PC-3 (cell line): ENCODE results near the gene MYL9. TPM values are rescaled to one million over a fixed set of nuclear protein-coding genes. Genes with fewer than 3 reads are reported as not detected.

Source experiments
- ATAC-seq: fragments of 200-7000 bp; cut with Tn5 transposase; 2 replicates; pipeline ENCODE4 v1.9.1; 2020; ENCODE audit warnings: mild to moderate bottlenecking, moderate library complexity
- BruUV-seq: library from RNA; stranded (reverse); fragments of 400-500 nt; replicated peaks from 2 replicates; lab custom pipeline; 2021; lab: Mats Ljungman, UMichigan
- CTCF ChIA-PET: fragments of 300-600 bp; sonication (Branson Sonifier 250); formaldehyde crosslinking; loops from one replicate; lab custom pipeline; 2022; ENCODE audit warnings: antibody characterized with exemption; lab: Charles Lee
- POLR2A ChIA-PET: fragments of 300-600 bp; sonication (Branson Sonifier 250); formaldehyde crosslinking; loops from one replicate; lab custom pipeline; 2022; ENCODE audit warnings: antibody characterized with exemption; ENCODE audit not compliant: unreplicated experiment; lab: Charles Lee
- DNase-seq: peaks from one replicate; pipeline ENCODE4 v3.0.0-alpha.2; 2015
- H2AFZ ChIP-seq: fragments of 300-600 bp; sonication (generic); 2 replicates; pipeline ENCODE4 v1.6.0; 2016; ENCODE audit warnings: antibody characterized with exemption, low read length
- H3F3A ChIP-seq: fragments of 300-600 bp; sonication (generic); one replicate; pipeline ENCODE4 v1.6.0; 2017; ENCODE audit warnings: antibody characterized with exemption, low read length, control low read depth, mild to moderate bottlenecking; ENCODE audit not compliant: unreplicated experiment
- H3K27ac ChIP-seq: fragments of 300-600 bp; sonication (generic); 2 replicates; pipeline ENCODE4 v1.5.1; 2016; ENCODE audit warnings: mild to moderate bottlenecking, low read length
- H3K27me3 ChIP-seq: fragments of 300-600 bp; sonication (generic); 2 replicates; pipeline ENCODE4 v1.6.1; 2016; ENCODE audit warnings: low read length, mixed read lengths
- H3K36me3 ChIP-seq: fragments of 300-600 bp; sonication (generic); 2 replicates; pipeline ENCODE4 v1.6.1; 2016; ENCODE audit warnings: low read depth, mixed run types, low read length, mixed read lengths
- H3K4me1 ChIP-seq: fragments of 300-600 bp; sonication (generic); 2 replicates; pipeline ENCODE4 v1.5.1; 2016; ENCODE audit warnings: low read length; ENCODE audit not compliant: insufficient read depth
- H3K4me2 ChIP-seq: fragments of 300-600 bp; sonication (generic); 2 replicates; pipeline ENCODE4 v1.6.0; 2016; ENCODE audit warnings: low read length
- H3K4me3 ChIP-seq: fragments of 300-600 bp; sonication (generic); 2 replicates; pipeline ENCODE4 v1.5.1; 2016; ENCODE audit warnings: mild to moderate bottlenecking, low read length, mixed read lengths
- H3K79me2 ChIP-seq: fragments of 300-600 bp; sonication (generic); 2 replicates; pipeline ENCODE4 v1.6.1; 2017; ENCODE audit warnings: low read length, mixed read lengths
- H3K9ac ChIP-seq: fragments of 300-600 bp; sonication (generic); 2 replicates; pipeline ENCODE4 v1.6.0; 2016; ENCODE audit warnings: mild to moderate bottlenecking, low read length
- H3K9me2 ChIP-seq: fragments of 300-600 bp; sonication (generic); replicated peaks from 2 replicates; pipeline ENCODE4 v1.6.1; 2016; ENCODE audit warnings: mixed run types, low read length, mixed read lengths
- H3K9me3 ChIP-seq: fragments of 300-600 bp; sonication (generic); 2 replicates; pipeline ENCODE4 v1.6.1; 2016; ENCODE audit warnings: low read length, mixed read lengths
- H4K20me1 ChIP-seq: fragments of 300-600 bp; sonication (generic); 2 replicates; pipeline ENCODE4 v1.6.1; 2016; ENCODE audit warnings: low read length, mixed read lengths
- EZH2 ChIP-seq: fragments of 300-600 bp; sonication (generic); IDR thresholded peaks from one replicate; pipeline ENCODE4 v1.6.1; 2017; ENCODE audit warnings: antibody characterized with exemption, mild to moderate bottlenecking, low read length; ENCODE audit not compliant: unreplicated experiment
- EZH2phosphoT487 ChIP-seq: fragments of 300-600 bp; sonication (generic); IDR thresholded peaks from 2 replicates; pipeline ENCODE4 v1.6.1; 2018; ENCODE audit warnings: mild to moderate bottlenecking, antibody characterized with exemption, low read length, borderline replicate concordance
- intact Hi-C: fragments of 100-400 bp; cut with micrococcal nuclease; formaldehyde crosslinking; loops from 2 replicates; pipeline ENCODE4 v1.9.0; 2023
- total RNA-seq: library from RNA; depleted of rRNA; stranded (reverse); fragments of >200 nt; gene quantifications from 2 replicates; pipeline ENCODE4 v1.2.3, GENCODE V29; 2014
- TF ChIP-seq, protein P1 (sequence below): fragments of 300-600 bp; sonication (generic); conservative IDR thresholded peaks from 2 replicates; pipeline ENCODE4 v1.5.1; 2017; ENCODE audit warnings: antibody characterized with exemption, low read depth, mild to moderate bottlenecking, low read length

The MYL9 gene
- total RNA-seq, 1 experiment from 2014 or later, result 12.0 TPM

DNA sequence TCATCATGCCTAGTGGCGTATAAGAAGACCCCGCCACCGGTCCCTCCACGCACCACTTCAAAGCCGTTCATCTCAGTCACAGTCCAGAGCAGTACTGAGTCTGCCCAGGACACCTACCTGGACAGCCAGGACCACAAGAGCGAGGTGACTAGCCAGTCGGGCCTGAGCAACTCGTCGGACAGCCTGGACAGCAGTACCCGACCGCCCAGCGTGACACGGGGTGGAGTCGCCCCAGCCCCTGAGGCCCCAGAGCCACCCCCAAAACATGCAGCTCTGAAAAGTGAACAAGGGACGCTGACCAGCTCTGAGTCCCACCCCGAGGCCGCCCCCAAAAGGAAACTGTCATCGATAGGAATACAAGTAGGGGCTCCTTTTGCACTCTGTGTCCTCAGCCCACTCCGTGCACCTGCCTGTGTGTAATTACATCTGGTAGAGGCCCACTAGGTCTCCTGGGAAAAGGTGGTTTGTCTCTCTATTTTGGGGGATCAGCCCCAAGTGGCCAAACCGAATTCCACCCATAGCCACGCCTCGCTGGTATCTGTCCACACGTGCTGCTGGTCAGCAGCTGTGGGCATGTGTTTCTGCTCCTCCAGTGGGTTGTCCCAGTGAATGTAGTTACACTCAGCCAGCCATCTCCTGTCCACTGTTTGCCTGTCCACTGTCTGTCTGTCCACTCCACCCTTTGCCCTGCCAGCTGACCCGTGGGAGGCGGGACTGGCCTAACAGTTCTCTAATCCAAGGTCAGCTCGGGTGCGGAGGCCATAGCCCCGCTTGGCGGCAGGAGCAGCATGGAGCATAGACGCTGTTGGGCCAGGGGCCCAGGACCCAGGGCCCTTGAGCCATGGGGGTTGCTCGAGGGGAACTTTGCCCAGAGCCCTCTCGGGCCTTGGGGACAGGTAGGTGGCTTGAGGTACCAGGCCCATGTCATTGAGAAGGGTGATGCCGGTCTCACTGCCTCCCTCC is 44.3 kb upstream of the MYL9 start:
- DNase-seq (no peak), ATAC-seq (no peak)
- Histone ChIP-seq H3K9ac (no peak overlapping the region), H3K27me3 (no peaks in the 10 kb centered on the region), H4K20me1 (peaks cover 9% of the 10 kb centered on the region; the same call in 1 of the 2 replicates), H3K9me3 (no peaks in the 10 kb centered on the region), H3K79me2 (peaks cover 21% of the 10 kb centered on the region), H3K27ac (no peak overlapping the region), H3K9me2 (no peaks in the 10 kb centered on the region), H3F3A (no peaks in the 10 kb centered on the region), H2AFZ (no peak overlapping the region), H3K36me3 (peaks cover 35% of the 10 kb centered on the region), H3K4me1 (no peaks in the 10 kb centered on the region), H3K4me2 (no peak overlapping the region), H3K4me3 (no peak overlapping the region)
- ChIA-PET CTCF (no interaction called here), POLR2A (no interaction called here)
- TF ChIP-seq EZH2phosphoT487 (no peak), EZH2 (no peak)
- intact Hi-C loops, result no loop called here
- no TSS peak for BruUV-seq

DNA sequence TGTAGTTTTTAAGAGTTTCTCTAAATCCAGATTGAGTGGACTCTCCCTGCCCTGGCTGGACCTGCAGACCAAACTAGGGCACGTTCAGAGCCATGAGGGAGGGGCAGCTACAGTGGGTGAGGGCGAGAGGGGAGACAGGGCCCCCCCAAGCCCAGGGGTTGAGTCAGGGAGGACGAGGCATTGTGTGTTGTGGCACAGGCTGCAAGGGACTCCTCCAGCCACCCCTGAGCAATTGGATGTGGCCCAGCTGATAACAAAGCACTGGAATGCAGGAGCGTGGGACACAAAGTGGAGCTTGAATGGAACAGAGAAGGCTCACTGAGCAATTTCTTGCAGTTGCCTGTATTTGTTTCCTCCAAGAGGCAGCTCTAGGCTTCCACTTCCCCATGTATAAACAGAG is 43.5 kb upstream of the MYL9 start:
- H3K9me2 ChIP-seq, result no peaks in the 10 kb centered on the region
- H3K79me2 ChIP-seq, result peaks cover 17% of the 10 kb centered on the region
- no peaks in the 10 kb centered on the region for H3K4me1 ChIP-seq
- H3F3A ChIP-seq, result no peaks in the 10 kb centered on the region
- TF ChIP-seq EZH2 (no peak), EZH2phosphoT487 (no peak)
- TF ChIP-seq, protein P1, sequence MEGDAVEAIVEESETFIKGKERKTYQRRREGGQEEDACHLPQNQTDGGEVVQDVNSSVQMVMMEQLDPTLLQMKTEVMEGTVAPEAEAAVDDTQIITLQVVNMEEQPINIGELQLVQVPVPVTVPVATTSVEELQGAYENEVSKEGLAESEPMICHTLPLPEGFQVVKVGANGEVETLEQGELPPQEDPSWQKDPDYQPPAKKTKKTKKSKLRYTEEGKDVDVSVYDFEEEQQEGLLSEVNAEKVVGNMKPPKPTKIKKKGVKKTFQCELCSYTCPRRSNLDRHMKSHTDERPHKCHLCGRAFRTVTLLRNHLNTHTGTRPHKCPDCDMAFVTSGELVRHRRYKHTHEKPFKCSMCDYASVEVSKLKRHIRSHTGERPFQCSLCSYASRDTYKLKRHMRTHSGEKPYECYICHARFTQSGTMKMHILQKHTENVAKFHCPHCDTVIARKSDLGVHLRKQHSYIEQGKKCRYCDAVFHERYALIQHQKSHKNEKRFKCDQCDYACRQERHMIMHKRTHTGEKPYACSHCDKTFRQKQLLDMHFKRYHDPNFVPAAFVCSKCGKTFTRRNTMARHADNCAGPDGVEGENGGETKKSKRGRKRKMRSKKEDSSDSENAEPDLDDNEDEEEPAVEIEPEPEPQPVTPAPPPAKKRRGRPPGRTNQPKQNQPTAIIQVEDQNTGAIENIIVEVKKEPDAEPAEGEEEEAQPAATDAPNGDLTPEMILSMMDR, result no peak
- no peak overlapping the region for H3K9ac ChIP-seq
- intact Hi-C loops, result no loop called here
- H3K4me3 ChIP-seq, result no peak overlapping the region
- BruUV-seq, result no TSS peak
- ChIA-PET CTCF (no interaction called here), POLR2A (no interaction called here)
- peaks cover 35% of the 10 kb centered on the region for H3K36me3 ChIP-seq
- no peak for ATAC-seq
- no peak overlapping the region for H3K27ac ChIP-seq
- H3K4me2 ChIP-seq, result no peak overlapping the region
- peaks cover 5% of the 10 kb centered on the region; the same call in 1 of the 2 replicates for H4K20me1 ChIP-seq
- no peaks in the 10 kb centered on the region for H3K9me3 ChIP-seq
- H2AFZ ChIP-seq, result no peak overlapping the region
- DNase-seq, result no peak
- H3K27me3 ChIP-seq, result no peaks in the 10 kb centered on the region

DNA sequence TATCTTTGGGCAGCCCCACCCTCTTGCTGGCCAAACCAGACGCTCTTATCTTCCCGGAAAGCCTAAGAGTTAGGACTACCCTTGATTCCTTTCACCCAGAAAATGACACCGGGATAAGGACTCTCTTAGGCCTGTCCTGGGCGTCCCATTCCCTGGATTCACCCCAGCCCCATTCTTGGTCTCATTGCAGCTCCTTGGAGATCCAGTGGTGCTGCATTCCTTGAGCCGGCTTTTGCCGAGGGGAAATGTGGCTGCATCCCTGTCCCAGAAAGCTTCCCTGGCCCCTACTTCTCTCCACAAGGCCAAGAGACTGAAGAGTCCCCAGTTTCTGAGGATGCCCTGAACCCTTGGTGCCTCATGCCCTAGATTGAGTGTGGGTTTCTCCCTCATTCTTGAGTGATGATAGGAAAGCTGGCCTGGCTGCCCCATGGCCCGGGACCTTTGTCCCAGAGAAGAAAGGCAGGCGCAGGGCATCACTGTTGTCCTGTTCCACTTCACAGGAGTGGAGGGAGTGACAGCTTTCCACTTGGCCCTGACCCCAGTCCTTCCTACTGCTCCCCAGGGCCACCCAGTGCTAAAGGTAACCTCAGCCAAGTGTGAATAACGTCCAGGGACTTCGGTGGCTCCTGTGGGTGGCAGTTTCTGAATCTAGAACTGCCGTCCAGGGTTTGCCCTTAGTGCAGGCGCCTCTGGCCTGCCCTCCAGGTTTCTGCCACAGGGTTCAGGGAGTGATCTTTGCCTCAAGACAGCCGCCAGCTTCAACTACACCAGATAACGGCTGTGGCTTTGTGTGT is 42.7 kb upstream of the MYL9 start:
- Histone ChIP-seq H3K4me2 (no peak overlapping the region), H4K20me1 (peaks cover 5% of the 10 kb centered on the region; the same call in 1 of the 2 replicates), H2AFZ (no peak overlapping the region), H3K79me2 (peaks cover 17% of the 10 kb centered on the region), H3K27ac (no peak overlapping the region), H3K36me3 (peaks cover 36% of the 10 kb centered on the region), H3K9me2 (no peaks in the 10 kb centered on the region), H3K9me3 (no peaks in the 10 kb centered on the region), H3K9ac (no peak overlapping the region), H3K27me3 (no peaks in the 10 kb centered on the region), H3F3A (no peaks in the 10 kb centered on the region), H3K4me3 (no peak overlapping the region), H3K4me1 (no peaks in the 10 kb centered on the region)
- intact Hi-C loops, result no loop called here
- CTCF ChIA-PET, result no interaction called here
- ATAC-seq, result no peak
- BruUV-seq, result no TSS peak
- TF ChIP-seq EZH2phosphoT487 (no peak), EZH2 (no peak)
- TF ChIP-seq, protein P1, result no peak
- no peak for DNase-seq
- POLR2A ChIA-PET, result no interaction called here
